K562 (cell line): ENCODE measurements around the gene SLC13A1.

Source experiments
- BACH1 ChIP-seq: fragments of 200-800 bp; sonication (Bioruptor generic); IDR thresholded peaks from 2 replicates; pipeline ENCODE4 v1.6.1; 2016; ENCODE audit warnings: missing genetic modification characterization, missing compliant biosample characterization
- CEBPB ChIP-seq: fragments of 450-650 bp; IDR thresholded peaks from 2 replicates; pipeline ENCODE4 v1.6.1; 2016; ENCODE audit warnings: missing genetic modification characterization, missing compliant biosample characterization
- CTCF ChIP-seq, 3 experiments: IDR thresholded peaks in 2 of 3; conservative IDR thresholded peaks in 1 of 3; 2 replicates each; pipeline ENCODE4 v1.5.1; 2011 to 2012; ENCODE audit warnings: low read length in 3 of 3, mild to moderate bottlenecking in 3 of 3, control low read depth in 2 of 3, improper control_type of control experiment in 1 of 3, inconsistent platforms in 1 of 3, low read depth in 1 of 3, mixed read lengths in 1 of 3, moderate library complexity in 1 of 3; ENCODE audit not compliant: insufficient read depth in 2 of 3
- MYC ChIP-seq, 2 experiments: fragments of 250-450 bp in 1 of 2; sonication (Bioruptor Pico) in 1 of 2; IDR thresholded peaks; 2 replicates each; pipeline versions ENCODE4 v1.5.1 to v1.6.1; 2012 to 2021; ENCODE audit warnings: low read depth in 2 of 2, borderline replicate concordance in 1 of 2, improper control_type of control experiment in 1 of 2, low read length in 1 of 2, mild to moderate bottlenecking in 1 of 2, moderate library complexity in 1 of 2
- SMAD4 ChIP-seq: fragments of 250-450 bp; sonication (Bioruptor Pico); conservative IDR thresholded peaks from 2 replicates; pipeline ENCODE4 v1.8.0; 2021; ENCODE audit warnings: inconsistent platforms, mild to moderate bottlenecking, moderate library complexity
- TCF7 ChIP-seq: sonication (generic); IDR thresholded peaks from 2 replicates; pipeline ENCODE4 v1.6.1; 2016; ENCODE audit warnings: antibody characterized with exemption, borderline replicate concordance
- THRAP3 ChIP-seq: fragments of 450-650 bp; IDR thresholded peaks from 2 replicates; pipeline ENCODE4 v1.6.1; 2016; ENCODE audit warnings: mild to moderate bottlenecking, inconsistent platforms, borderline replicate concordance
- ZNF592 ChIP-seq: fragments of 450-650 bp; IDR thresholded peaks from 2 replicates; pipeline ENCODE4 v1.6.1; 2017; ENCODE audit warnings: antibody characterized with exemption, mild to moderate bottlenecking

GRCh38 chr7:123125231-123125630 lies 74.5 kb downstream of the SLC13A1 start:
- TF ChIP-seq BACH1 (tag), result no peak
- TF ChIP-seq CTCF (IDR thresholded peaks at IDR 0.05 in 2 of 3, conservative IDR thresholded peaks at IDR 0.05 in 1 of 3; ENCODE audit: insufficient read depth in 2 of 3, low read depth in 1 of 3, low read length in 3 of 3), result no peak
- no peak for TF ChIP-seq SMAD4 (CRISPR knock-in tag)
- TF ChIP-seq CEBPB (tag), result no peak
- no peak for TF ChIP-seq MYC (IDR thresholded peaks at IDR 0.05; ENCODE audit: low read depth, low read length)
- no peak for TF ChIP-seq MYC (CRISPR knock-in tag; IDR thresholded peaks at IDR 0.05; ENCODE audit: borderline replicate concordance, low read depth)
- TF ChIP-seq ZNF592, result no peak
- no peak for TF ChIP-seq THRAP3
- no peak for TF ChIP-seq TCF7
